Suprapubic skin (tissue), 4 donors: ENCODE measurements around the gene KCNMB2.

Source experiments
- CTCF ChIP-seq, 2 donors: fragments of 200-600 bp in 1 of 2; fragments of 450-650 bp in 1 of 2; sonication (generic) in 1 of 2; IDR thresholded peaks; one replicate each; pipeline ENCODE4 v1.5.1; 2016 to 2019; ENCODE audit warnings: antibody characterized with exemption in 2 of 2, mild to moderate bottlenecking in 1 of 2, moderate library complexity in 1 of 2
- POLR2A ChIP-seq, 2 donors: fragments of 450-650 bp; IDR thresholded peaks; one replicate each; pipeline ENCODE4 v1.6.1; 2017; ENCODE audit warnings: antibody characterized with exemption in 2 of 2, mild to moderate bottlenecking in 2 of 2, moderate library complexity in 2 of 2
- POLR2AphosphoS5 ChIP-seq, 3 donors: sonication (generic); formaldehyde crosslinking; IDR thresholded peaks; one replicate each; pipeline ENCODE4 v1.6.1; 2017; ENCODE audit warnings: antibody characterized with exemption in 3 of 3

GRCh38 chr3:178868681-178869080, 332.4 kb downstream of the KCNMB2 start:
- TF ChIP-seq POLR2A (IDR thresholded peaks at IDR 0.05) = no peak
- no peak for TF ChIP-seq POLR2AphosphoS5 (IDR thresholded peaks at IDR 0.05)
- TF ChIP-seq CTCF (IDR thresholded peaks at IDR 0.05) = no peak
